Endothelial cell (in vitro differentiated cells): Measurements from ENCODE around the gene EVPL. TPM values are rescaled to one million over a fixed set of nuclear protein-coding genes. Genes with fewer than 3 reads are reported as not detected.

Source experiments
- DNase-seq: peaks from one replicate; pipeline ENCODE4 v3.0.0; 2021; ENCODE audit warnings: low spot score
- H3K27ac Mint-ChIP-seq: one replicate; pipeline ENCODE4 v1.8.0; 2021; ENCODE audit warnings: mixed read lengths, inconsistent platforms; ENCODE audit not compliant: unreplicated experiment
- H3K27me3 Mint-ChIP-seq: one replicate; pipeline ENCODE4 v1.8.0; 2021; ENCODE audit warnings: mild to moderate bottlenecking, moderate library complexity, mixed read lengths, inconsistent platforms; ENCODE audit not compliant: unreplicated experiment
- H3K36me3 Mint-ChIP-seq: one replicate; pipeline ENCODE4 v1.8.0; 2021; ENCODE audit warnings: mild to moderate bottlenecking, low read depth, mixed read lengths, inconsistent platforms; ENCODE audit not compliant: unreplicated experiment
- H3K4me1 Mint-ChIP-seq: one replicate; pipeline ENCODE4 v1.8.0; 2021; ENCODE audit warnings: mild to moderate bottlenecking, mixed read lengths, inconsistent platforms; ENCODE audit not compliant: unreplicated experiment
- H3K4me3 Mint-ChIP-seq: one replicate; pipeline ENCODE4 v1.8.0; 2021; ENCODE audit warnings: mild to moderate bottlenecking, mixed read lengths, inconsistent platforms; ENCODE audit not compliant: unreplicated experiment
- H3K9me3 Mint-ChIP-seq: one replicate; pipeline ENCODE4 v1.8.0; 2021; ENCODE audit warnings: mixed read lengths, inconsistent platforms; ENCODE audit not compliant: unreplicated experiment
- total RNA-seq: library from RNA; stranded (reverse); fragmentation: NEBNext Ultra II Directional; extraction: Animal tissue kit (Norgen Biotek cat#: 25700); gene quantifications from one replicate; pipeline ENCODE4 v1.2.1, GENCODE V29; 2021; ENCODE audit not compliant: unreplicated experiment
- TF ChIP-seq, protein P1 (sequence below): fragments of 200-600 bp; sonication (generic); IDR thresholded peaks from one replicate; pipeline ENCODE4 v1.5.0; 2021; ENCODE audit warnings: antibody characterized with exemption; ENCODE audit not compliant: unreplicated experiment

EVPL gene
- total RNA-seq, 1 donor from 2014 or later: not detected

DNA sequence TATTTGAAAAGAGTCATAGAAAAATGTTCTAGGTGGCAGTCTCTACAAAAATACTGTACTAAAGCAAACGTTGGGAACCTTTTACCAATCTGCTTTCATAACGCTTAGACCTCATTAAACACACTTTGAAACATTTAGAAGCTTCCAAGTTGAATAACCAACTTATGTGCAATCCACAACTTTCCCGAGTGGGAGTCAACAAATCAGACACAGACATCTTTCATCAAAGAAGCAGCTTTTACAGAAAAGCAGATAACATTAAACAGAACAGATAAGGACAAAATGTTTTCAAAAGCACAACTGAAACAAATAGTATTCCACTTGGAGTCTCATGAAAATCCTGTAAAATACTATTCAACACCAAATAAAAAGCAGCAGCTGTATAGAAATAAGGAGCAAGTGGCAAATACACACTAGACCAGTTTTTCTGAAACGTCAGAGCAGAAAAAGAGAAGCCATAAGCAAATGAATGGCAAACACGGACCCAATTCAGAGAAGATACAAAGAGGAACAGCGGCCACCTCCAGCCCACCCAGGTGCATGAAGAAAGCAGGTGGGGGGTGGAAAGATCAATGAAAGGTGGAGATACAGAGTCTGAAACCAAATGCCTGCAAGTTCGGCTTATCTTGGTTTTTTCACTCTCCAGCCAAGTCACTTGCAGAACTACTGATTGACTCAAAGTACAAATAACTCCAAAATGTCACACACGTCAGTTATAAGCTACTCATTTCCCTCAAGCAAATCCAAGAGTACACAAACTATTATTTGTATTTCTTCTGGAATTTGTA is 67.9 kb downstream of the EVPL start:
- DNase-seq: no peak
- H3K27me3 Mint-ChIP-seq: peaks cover 4% of the 10 kb centered on the region
- H3K4me3 Mint-ChIP-seq: no peak overlapping the region
- TF ChIP-seq, protein P1, sequence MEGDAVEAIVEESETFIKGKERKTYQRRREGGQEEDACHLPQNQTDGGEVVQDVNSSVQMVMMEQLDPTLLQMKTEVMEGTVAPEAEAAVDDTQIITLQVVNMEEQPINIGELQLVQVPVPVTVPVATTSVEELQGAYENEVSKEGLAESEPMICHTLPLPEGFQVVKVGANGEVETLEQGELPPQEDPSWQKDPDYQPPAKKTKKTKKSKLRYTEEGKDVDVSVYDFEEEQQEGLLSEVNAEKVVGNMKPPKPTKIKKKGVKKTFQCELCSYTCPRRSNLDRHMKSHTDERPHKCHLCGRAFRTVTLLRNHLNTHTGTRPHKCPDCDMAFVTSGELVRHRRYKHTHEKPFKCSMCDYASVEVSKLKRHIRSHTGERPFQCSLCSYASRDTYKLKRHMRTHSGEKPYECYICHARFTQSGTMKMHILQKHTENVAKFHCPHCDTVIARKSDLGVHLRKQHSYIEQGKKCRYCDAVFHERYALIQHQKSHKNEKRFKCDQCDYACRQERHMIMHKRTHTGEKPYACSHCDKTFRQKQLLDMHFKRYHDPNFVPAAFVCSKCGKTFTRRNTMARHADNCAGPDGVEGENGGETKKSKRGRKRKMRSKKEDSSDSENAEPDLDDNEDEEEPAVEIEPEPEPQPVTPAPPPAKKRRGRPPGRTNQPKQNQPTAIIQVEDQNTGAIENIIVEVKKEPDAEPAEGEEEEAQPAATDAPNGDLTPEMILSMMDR: no peak
- H3K27ac Mint-ChIP-seq: no peak overlapping the region
- no peaks in the 10 kb centered on the region for H3K4me1 Mint-ChIP-seq
- peaks cover 9% of the 10 kb centered on the region for H3K36me3 Mint-ChIP-seq
- H3K9me3 Mint-ChIP-seq: no peaks in the 10 kb centered on the region

Other genes with a start within 250 kb of the EVPL start
- 28.8 TPM for gene UNK, start 242.5 kb downstream of the EVPL start, total RNA-seq
- gene UNC13D, start 182.9 kb downstream of the EVPL start, total RNA-seq: 11.5 TPM
- gene WBP2, start 172.0 kb downstream of the EVPL start, total RNA-seq: 69.6 TPM
- gene TRIM47, start 148.7 kb downstream of the EVPL start, total RNA-seq: 4.4 TPM
- gene TRIM65, start 130.4 kb downstream of the EVPL start, total RNA-seq: 14.1 TPM
- 78.2 TPM for gene MRPL38, start 122.4 kb downstream of the EVPL start, total RNA-seq
- 7.8 TPM for gene FBF1, start 86.3 kb downstream of the EVPL start, total RNA-seq
- gene ACOX1, start 48.1 kb downstream of the EVPL start, total RNA-seq: 36.1 TPM
- gene TEN1, start 48.1 kb downstream of the EVPL start, total RNA-seq: 22.6 TPM
- gene CDK3, start 26.5 kb downstream of the EVPL start, total RNA-seq: 8.4 TPM
- 62.6 TPM for gene SRP68, start 45.2 kb upstream of the EVPL start, total RNA-seq
- gene GALR2, start 47.5 kb upstream of the EVPL start, total RNA-seq: not detected
- gene ZACN, start 51.9 kb upstream of the EVPL start, total RNA-seq: not detected
- 183 TPM for gene EXOC7, start 76.5 kb upstream of the EVPL start, total RNA-seq
- 2.1 TPM for gene FOXJ1, start 113.9 kb upstream of the EVPL start, total RNA-seq
- gene RNF157, start 213.2 kb upstream of the EVPL start, total RNA-seq: 18.7 TPM
- 90.4 TPM for gene UBALD2, start 238.0 kb upstream of the EVPL start, total RNA-seq